ENCODE measurements around the gene HILPDA. TPM values are rescaled to one million over a fixed set of nuclear protein-coding genes. Genes with fewer than 3 reads are reported as not detected.

The HILPDA gene
- total and polyA plus RNA-seq, 9 of the 15 experiments (the other 6 are each of a cell fraction or from before 2014, with no cell fraction given) = 8.3 to 71.8 (median 23.5) TPM

DNA sequence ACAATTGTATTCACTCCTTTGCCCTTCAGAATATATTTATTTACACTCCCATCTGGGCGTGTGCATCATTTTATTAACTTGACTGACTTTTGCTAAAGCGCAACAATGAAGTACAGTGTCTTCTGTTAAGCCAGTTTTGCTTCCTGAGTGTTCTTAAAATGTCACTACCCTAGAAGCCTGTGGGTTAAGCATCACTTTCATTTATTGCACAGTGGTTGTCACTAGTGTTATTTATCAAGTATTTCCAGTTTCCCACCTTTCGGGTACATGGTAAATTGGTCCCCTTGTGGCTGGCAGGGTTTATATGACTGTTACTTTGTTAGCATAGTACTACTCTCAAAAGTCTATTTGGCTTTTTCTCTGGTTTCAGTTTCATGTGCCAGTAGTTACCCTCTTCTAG lies 3.3 kb downstream of the HILPDA start:
- no peaks in the 10 kb centered on the region for H3K9me3 ChIP-seq (replicated peaks; ENCODE audit: control insufficient read depth, insufficient read depth, low read depth, low read length)
- H3K27ac ChIP-seq (ENCODE audit: extremely low read depth, low read depth, low read length) = no peak overlapping the region
- peaks cover 11% of the 10 kb centered on the region; the same call in 2 of the 3 replicates for H3K36me3 ChIP-seq (ENCODE audit: control insufficient read depth, insufficient read depth, low read length)
- no peaks in the 10 kb centered on the region for H3K9me1 ChIP-seq (ENCODE audit: control insufficient read depth, insufficient read depth, low read length)
- ChIA-PET POLR2A (interaction anchor here (0.8 to 1.4 kb wide), 6 partner anchors 10 to 34 kb away, joined by 3 to 5 read pairs (median 3); partner anchors contain the start of gene METTL2B), CTCF (ENCODE audit: low intra/inter-chr PET ratio) (interaction anchor here (1.4 to 6.5 kb wide), 2 partner anchors 30 to 60 kb away, joined by 10 to 173 read pairs; no protein-coding TSS in a partner anchor)
- ATAC-seq = no peak
- H4K20me1 ChIP-seq (replicated peaks; ENCODE audit: control insufficient read depth, insufficient read depth, low read length) = no peaks in the 10 kb centered on the region
- in situ Hi-C loops (cut with MboI) (no loop called here), intact Hi-C loops (cut with micrococcal nuclease) (loop anchor here (1.0 kb wide), 2 partner anchors 32 to 61 kb away; no protein-coding TSS in a partner anchor)
- no peak overlapping the region for H3K4me3 ChIP-seq
- WGBS (ENCODE audit: insufficient coverage, low coverage, missing lambda C conversion rate) = 41% methylated on average over 3 of the region's 3 CpGs
- no peak overlapping the region for H2AFZ ChIP-seq (ENCODE audit: low read depth, low read length)
- peaks cover 28% of the 10 kb centered on the region for H3K79me2 ChIP-seq (ENCODE audit: control insufficient read depth, insufficient read depth, low read length)
- no peak for DNase-seq (ENCODE audit: extremely low read depth in 1 of 4, low spot score in 3 of 4)
- no peaks in the 10 kb centered on the region for H3K27me3 ChIP-seq (ENCODE audit: control insufficient read depth in 2 of 2, insufficient read depth in 2 of 2, low read length in 2 of 2)
- H3K4me2 ChIP-seq (ENCODE audit: insufficient read depth, low read length) = peak overlapping the region; percentile 12; the same call in 1 of the 2 replicates
- BruUV-seq (replicated peaks) = no TSS peak
- no peak overlapping the region for H3K9ac ChIP-seq (ENCODE audit: insufficient read depth in 1 of 2, low read depth in 2 of 2, low read length in 2 of 2)
- peaks cover 26 to 32% of the 10 kb centered on the region in 2 experiments; a peak in 4 of 5 replicates for H3K4me1 ChIP-seq (replicated peaks in 1 of 2; ENCODE audit: control insufficient read depth in 2 of 2, insufficient read depth in 2 of 2, low read length in 2 of 2)
- FAIRE-seq = no peak
- TF ChIP-seq ZKSCAN3 (CRISPR knock-in tag; IDR thresholded peaks at IDR 0.05) (0 out of 2 replicates have a peak, but pooled peaks have one; percentile 11), ZFP30 (CRISPR knock-in tag; IDR thresholded peaks at IDR 0.05; ENCODE audit: borderline replicate concordance) (no peak), DDX20 (tag; IDR thresholded peaks at IDR 0.05; ENCODE audit: low read depth) (no peak), ZNF75A (CRISPR knock-in tag; IDR thresholded peaks at IDR 0.05) (no peak), GABPB1 (CRISPR knock-in tag; IDR thresholded peaks at IDR 0.05) (0 out of 2 replicates have a peak, but pooled peaks have one; percentile 36), ZNF512 (tag; IDR thresholded peaks at IDR 0.05) (no peak), ZNF347 (CRISPR knock-in tag; IDR thresholded peaks at IDR 0.05; ENCODE audit: low read depth) (0 out of 2 replicates have a peak, but pooled peaks have one; percentile 61), PTRF (tag; IDR thresholded peaks at IDR 0.05) (no peak), FOXA1 (IDR thresholded peaks at IDR 0.05; ENCODE audit: borderline replicate concordance) (no peak), RFX1 (IDR thresholded peaks at IDR 0.05) (no peak), REST (IDR thresholded peaks at IDR 0.05; ENCODE audit: borderline replicate concordance) (no peak), REST (CRISPR knock-in tag; IDR thresholded peaks at IDR 0.05; ENCODE audit: low read depth) (no peak), CCNT2 (IDR thresholded peaks at IDR 0.05; ENCODE audit: borderline replicate concordance, extremely low read depth, insufficient read length, low read depth, low read length) (no peak), MAFF (IDR thresholded peaks at IDR 0.05; ENCODE audit: low read length) (no peak)

Data from K562 (cell line).